Gastrocnemius medialis (tissue), 4 donors: Measurements from ENCODE around the gene WSCD2. TPM values are rescaled to one million over a fixed set of nuclear protein-coding genes. Genes with fewer than 3 reads are reported as not detected.

ENCODE experiments used
- ATAC-seq, 2 donors: fragments of 150-250 bp; one replicate each; pipeline ENCODE4 v1.9.1; 2016
- DNase-seq, 2 donors: peaks; one replicate each; pipeline ENCODE4 v3.0.0-alpha.2; 2019
- H3K27ac ChIP-seq, 4 donors: fragments of 200-600 bp; sonication (generic); 1 replicate in 1 of 4; 2 replicates in 3 of 4; pipeline ENCODE4 v1.5.1; 2016 to 2018; ENCODE audit warnings: mild to moderate bottlenecking in 2 of 4, moderate library complexity in 1 of 4
- H3K27me3 ChIP-seq, 3 donors: fragments of 200-600 bp; sonication (generic) in 2 of 3; 1 replicate in 1 of 3; 2 replicates in 2 of 3; pipeline versions ENCODE4 v1.5.1 to v1.6.0; 2016 to 2019; ENCODE audit warnings: mild to moderate bottlenecking in 1 of 3, moderate library complexity in 1 of 3
- H3K36me3 ChIP-seq, 2 donors: fragments of 200-600 bp; sonication (generic) in 1 of 2; one replicate each; pipeline ENCODE4 v1.5.1; 2017 to 2018
- H3K4me1 ChIP-seq, 2 donors: fragments of 200-600 bp; sonication (generic) in 1 of 2; one replicate each; pipeline ENCODE4 v1.5.1; 2016 to 2017; ENCODE audit warnings: mild to moderate bottlenecking in 2 of 2
- H3K4me3 ChIP-seq, 4 donors: fragments of 200-600 bp; sonication (generic) in 3 of 4; 1 replicate in 1 of 4; 2 replicates in 3 of 4; pipeline ENCODE4 v1.5.1; 2016 to 2019; ENCODE audit warnings: mild to moderate bottlenecking in 2 of 4
- H3K9me3 ChIP-seq, 3 donors: fragments of 200-600 bp; sonication (generic) in 2 of 3; 1 replicate in 1 of 3; 2 replicates in 2 of 3; pipeline ENCODE4 v1.5.1; 2016 to 2019
- CTCF ChIP-seq, 5 experiments: fragments of 450-650 bp in 3 of 5; fragments of 200-600 bp in 2 of 5; sonication (generic) in 2 of 5; IDR thresholded peaks in 4 of 5; conservative IDR thresholded peaks in 1 of 5; 1 replicate in 4 of 5; 2 replicates in 1 of 5; pipeline ENCODE4 v1.5.1; 2016 to 2019; ENCODE audit warnings: antibody characterized with exemption in 5 of 5, mild to moderate bottlenecking in 3 of 5, moderate library complexity in 3 of 5
- POLR2A ChIP-seq, 2 donors: fragments of 450-650 bp; IDR thresholded peaks; one replicate each; pipeline ENCODE4 v1.6.1; 2017; ENCODE audit warnings: antibody characterized with exemption in 2 of 2, mild to moderate bottlenecking in 2 of 2, moderate library complexity in 2 of 2
- in situ Hi-C, 4 donors: fragments of 200-750 bp; cut with MboI; loops; one replicate each; pipeline versions ENCODE4 v1.15.0 to v1.8.0; 2017; ENCODE audit warnings: low sequenced_read_pairs in 4 of 4
- intact Hi-C: fragments of 100-400 bp; cut with DNase I; formaldehyde crosslinking; loops from one replicate; pipeline ENCODE4 v1.15.1; 2023; ENCODE audit warnings: low total_unique reads
- total RNA-seq, 4 donors: library from RNA; depleted of rRNA; stranded (reverse); fragments of >200 nt; gene quantifications; one replicate each; pipeline versions ENCODE4 v1.1.0 to v1.2.3, GENCODE V29; 2016

WSCD2 gene
- total RNA-seq, 4 donors from 2014 or later = 0.10 TPM; not detected in 3

GRCh38 chr12:108228746-108229145, 99.7 kb downstream of the WSCD2 start:
- Histone ChIP-seq H3K4me1 (no peaks in the 10 kb centered on the region), H3K36me3 (no peaks in the 10 kb centered on the region), H3K27ac (no peak overlapping the region), H3K27me3 (no peaks in the 10 kb centered on the region), H3K9me3 (no peaks in the 10 kb centered on the region), H3K4me3 (no peak overlapping the region)
- no peak for ATAC-seq
- intact Hi-C loops = no loop called here
- TF ChIP-seq POLR2A (IDR thresholded peaks at IDR 0.05) (no peak), CTCF (IDR thresholded peaks at IDR 0.05 in 4 of 5, conservative IDR thresholded peaks at IDR 0.05 in 1 of 5) (no peak)
- DNase-seq = no peak
- in situ Hi-C loops = loop anchor here in 2 of 4 donors (25.0 kb wide), 1 partner anchor 234 kb away; no protein-coding TSS in a partner anchor

DNA sequence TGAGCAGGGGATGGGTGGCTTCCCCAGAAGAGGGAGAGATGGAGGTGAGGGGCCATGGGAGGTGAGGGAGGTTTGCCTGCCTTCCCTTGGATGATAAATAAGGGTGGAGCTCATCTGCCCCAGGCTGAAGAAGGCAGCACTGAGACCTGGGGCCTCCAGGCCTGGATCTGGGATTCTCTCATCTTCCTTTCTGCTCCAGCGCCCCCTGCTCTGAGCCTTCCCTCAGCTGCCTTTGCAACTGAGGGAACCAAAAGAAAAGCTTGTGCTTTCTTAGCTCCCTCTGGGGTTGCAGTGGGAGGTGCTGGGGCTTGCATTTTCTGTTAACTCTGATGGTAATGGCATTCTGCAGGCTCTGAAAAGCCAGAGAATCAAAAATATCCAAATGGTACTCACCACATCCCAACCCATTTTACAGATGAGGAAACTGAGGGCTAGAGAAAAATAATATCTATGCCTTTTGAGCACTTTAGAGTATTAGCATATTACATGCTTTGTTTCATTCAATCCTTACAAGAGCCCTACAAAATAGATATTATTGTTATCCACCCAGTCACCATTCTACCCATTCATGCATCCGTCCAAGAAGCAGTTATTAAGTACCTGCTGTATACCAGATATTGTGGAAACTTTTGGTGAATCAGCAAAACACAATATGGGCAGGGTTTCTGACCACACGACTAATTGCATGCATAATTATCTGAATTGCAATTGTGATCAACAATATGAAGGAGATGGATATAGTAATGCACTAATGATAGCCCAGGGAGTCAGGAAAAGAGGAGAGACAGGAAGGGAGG, 102.2 kb downstream of the WSCD2 start:
- DNase-seq (no peak), ATAC-seq (no peak)
- intact Hi-C loops (no loop called here), in situ Hi-C loops (loop anchor here in 2 of 4 donors (25.0 kb wide), 1 partner anchor 231 kb away; no protein-coding TSS in a partner anchor)
- Histone ChIP-seq H3K4me3 (no peak overlapping the region), H3K36me3 (no peaks in the 10 kb centered on the region), H3K27ac (no peak overlapping the region), H3K4me1 (no peaks in the 10 kb centered on the region), H3K27me3 (no peaks in the 10 kb centered on the region), H3K9me3 (no peaks in the 10 kb centered on the region)
- TF ChIP-seq CTCF (IDR thresholded peaks at IDR 0.05 in 4 of 5, conservative IDR thresholded peaks at IDR 0.05 in 1 of 5) (no peak), POLR2A (IDR thresholded peaks at IDR 0.05) (no peak)

- no peaks in the 10 kb centered on the region for H3K4me1 ChIP-seq
- no peak for DNase-seq
- no peak overlapping the region for H3K4me3 ChIP-seq
- no peak overlapping the region for H3K27ac ChIP-seq
- intact Hi-C loops (no loop called here), in situ Hi-C loops (loop anchor here in 2 of 4 donors (25.0 kb wide), 1 partner anchor 230 kb away; no protein-coding TSS in a partner anchor)
- H3K36me3 ChIP-seq = no peaks in the 10 kb centered on the region
- no peaks in the 10 kb centered on the region for H3K27me3 ChIP-seq
- ATAC-seq = no peak
- H3K9me3 ChIP-seq = no peaks in the 10 kb centered on the region
- TF ChIP-seq POLR2A (IDR thresholded peaks at IDR 0.05) (no peak), CTCF (IDR thresholded peaks at IDR 0.05 in 4 of 5, conservative IDR thresholded peaks at IDR 0.05 in 1 of 5) (no peak)
These were observed 102.9 kb downstream of the WSCD2 start for GRCh38 chr12:108231909-108232434.

DNA sequence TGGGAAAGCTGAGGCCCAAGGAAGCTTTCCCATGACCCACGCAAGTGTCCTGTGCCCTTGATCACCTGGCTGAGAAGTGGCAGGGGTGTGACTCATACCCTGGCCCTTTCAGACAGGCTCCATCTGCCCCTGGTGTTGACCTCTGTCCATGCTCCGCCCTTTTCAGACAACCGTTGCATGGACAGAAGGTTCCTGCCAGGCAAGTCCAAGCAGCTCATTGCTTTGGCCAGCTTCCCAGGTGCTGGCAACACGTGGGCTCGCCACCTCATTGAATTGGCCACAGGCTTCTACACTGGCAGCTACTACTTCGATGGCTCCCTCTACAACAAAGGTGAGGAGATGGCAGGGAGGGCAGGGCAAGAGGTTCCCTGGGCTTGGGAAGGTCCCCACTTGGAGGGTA, 103.5 kb downstream of the WSCD2 start:
- H3K36me3 ChIP-seq = no peaks in the 10 kb centered on the region

More for the DNA sequence above, 103.5 kb downstream of the WSCD2 start:
- H3K4me3 ChIP-seq = no peak overlapping the region
- no peak overlapping the region for H3K27ac ChIP-seq
- ATAC-seq (no peak), DNase-seq (no peak)
- H3K9me3 ChIP-seq = no peaks in the 10 kb centered on the region
- H3K27me3 ChIP-seq = no peaks in the 10 kb centered on the region
- intact Hi-C loops = no loop called here
- in situ Hi-C loops = loop anchor here in 2 of 4 donors (25.0 kb wide), 1 partner anchor 230 kb away; no protein-coding TSS in a partner anchor
- TF ChIP-seq CTCF (IDR thresholded peaks at IDR 0.05 in 4 of 5, conservative IDR thresholded peaks at IDR 0.05 in 1 of 5) (no peak), POLR2A (IDR thresholded peaks at IDR 0.05) (no peak)
- H3K4me1 ChIP-seq = no peaks in the 10 kb centered on the region
